Keratinocyte (primary cell): Measurements from ENCODE around the gene ZDHHC18. TPM values are rescaled to one million over a fixed set of nuclear protein-coding genes. Genes with fewer than 3 reads are reported as not detected.

Experiments used
- DNase-seq: peaks from one replicate; pipeline ENCODE4 v3.0.0-alpha.2; 2011; ENCODE audit warnings: low read depth, missing footprints, low spot score
- FAIRE-seq: peaks from 2 replicates; lab custom pipeline; 2011; peaks lifted over from hg19 to GRCh38; lab: Jason Lieb, UNC
- H2AFZ ChIP-seq: 2 replicates; pipeline ENCODE4 v1.6.0; 2012; ENCODE audit warnings: low read length, control low read depth, inconsistent platforms; ENCODE audit not compliant: control insufficient read depth
- H3K27ac ChIP-seq: 2 replicates; pipeline ENCODE4 v1.5.1; 2011; ENCODE audit warnings: low read length; ENCODE audit not compliant: control insufficient read depth, insufficient read depth
- H3K27me3 ChIP-seq: 3 replicates; pipeline ENCODE4 v1.6.0; 2011; ENCODE audit warnings: low read length; ENCODE audit not compliant: control insufficient read depth, insufficient read depth; ENCODE audit errors: extremely low read depth
- H3K36me3 ChIP-seq, 2 experiments: 2 replicates in 1 of 2; 3 replicates in 1 of 2; pipeline ENCODE4 v1.5.1; 2011; ENCODE audit warnings: low read length in 2 of 2, mild to moderate bottlenecking in 1 of 2; ENCODE audit not compliant: control insufficient read depth in 2 of 2, insufficient read depth in 2 of 2; ENCODE audit errors: extremely low read depth in 1 of 2
- H3K4me1 ChIP-seq: 3 replicates; pipeline ENCODE4 v1.5.1; 2011; ENCODE audit warnings: low read length; ENCODE audit not compliant: control insufficient read depth, insufficient read depth; ENCODE audit errors: extremely low read depth
- H3K4me2 ChIP-seq: 3 replicates; pipeline ENCODE4 v1.6.0; 2011; ENCODE audit warnings: low read depth, low read length; ENCODE audit not compliant: control insufficient read depth, insufficient read depth; ENCODE audit errors: extremely low read depth
- H3K4me3 ChIP-seq, 3 experiments: fragments of 200-600 bp in 1 of 3; sonication (generic) in 1 of 3; 2 replicates in 2 of 3; 3 replicates in 1 of 3; pipeline ENCODE4 v1.5.1; 2011 to 2016; ENCODE audit warnings: low read length in 3 of 3, mild to moderate bottlenecking in 3 of 3, control low read depth in 2 of 3, inconsistent platforms in 1 of 3, low read depth in 1 of 3, mixed read lengths in 1 of 3, mixed run types in 1 of 3, moderate library complexity in 1 of 3; ENCODE audit not compliant: control insufficient read depth in 2 of 3, insufficient read depth in 2 of 3; ENCODE audit errors: extremely low read depth in 1 of 3
- H3K79me2 ChIP-seq: 2 replicates; pipeline ENCODE4 v1.6.0; 2012; ENCODE audit warnings: low read length; ENCODE audit not compliant: control insufficient read depth, insufficient read depth
- H3K9ac ChIP-seq: 3 replicates; pipeline ENCODE4 v1.6.0; 2011; ENCODE audit warnings: low read length; ENCODE audit not compliant: control insufficient read depth, insufficient read depth; ENCODE audit errors: extremely low read depth
- H3K9me1 ChIP-seq: 3 replicates; pipeline ENCODE4 v1.6.0; 2011; ENCODE audit warnings: low read length; ENCODE audit not compliant: control insufficient read depth, insufficient read depth; ENCODE audit errors: extremely low read depth
- H3K9me3 ChIP-seq: 2 replicates; pipeline ENCODE4 v1.5.1; 2012; ENCODE audit warnings: low read depth, low read length; ENCODE audit not compliant: control insufficient read depth
- H4K20me1 ChIP-seq: 3 replicates; pipeline ENCODE4 v1.6.0; 2011; ENCODE audit warnings: low read length; ENCODE audit not compliant: control insufficient read depth, insufficient read depth; ENCODE audit errors: extremely low read depth
- EZH2 ChIP-seq: IDR thresholded peaks from one replicate; pipeline ENCODE4 v1.6.1; 2012; ENCODE audit warnings: inconsistent platforms, mild to moderate bottlenecking, low read length, moderate library complexity
- dilution Hi-C: fragments of 300-500 bp; cut with MboI; formaldehyde crosslinking; loops from one replicate; pipeline ENCODE4 v1.7.0; 2020; ENCODE audit warnings: low sequenced_read_pairs; ENCODE audit not compliant: extremely low pct_ligation_motif_present
- polyA plus RNA-seq, 5 experiments: library from polyadenylated mRNA; depleted of rRNA in 3 of 5; stranded (reverse) in 3 of 5; stranded (forward) in 1 of 5; unstranded in 1 of 5; fragments of >200 nt; gene quantifications; 1 replicate in 1 of 5; 2 replicates in 3 of 5; 3 replicates in 1 of 5; pipeline versions ENCODE4 v1.2.1 to v1.2.3, GENCODE V29; 2011 to 2012; ENCODE audit warnings: missing spikeins in 2 of 5, low read depth in 1 of 5, low replicate concordance in 1 of 5
- TF ChIP-seq, protein P1 (sequence below), 3 experiments: IDR thresholded peaks in 1 of 3; conservative IDR thresholded peaks in 1 of 3; optimal IDR thresholded peaks in 1 of 3; 2 replicates in 2 of 3; 3 replicates in 1 of 3; pipeline versions ENCODE3 to v1.5.1; 2011; ENCODE audit warnings: low read length in 3 of 3, mild to moderate bottlenecking in 3 of 3, moderate library complexity in 2 of 3, control low read depth in 1 of 3, inconsistent platforms in 1 of 3; ENCODE audit not compliant: insufficient read depth in 2 of 3; ENCODE audit errors: extremely low read depth in 1 of 3

Gene ZDHHC18
- polyA plus RNA-seq, 1 donor (not counting 4 experiments of a cell fraction or from before 2014, with no cell fraction given): 18.1 TPM

DNA sequence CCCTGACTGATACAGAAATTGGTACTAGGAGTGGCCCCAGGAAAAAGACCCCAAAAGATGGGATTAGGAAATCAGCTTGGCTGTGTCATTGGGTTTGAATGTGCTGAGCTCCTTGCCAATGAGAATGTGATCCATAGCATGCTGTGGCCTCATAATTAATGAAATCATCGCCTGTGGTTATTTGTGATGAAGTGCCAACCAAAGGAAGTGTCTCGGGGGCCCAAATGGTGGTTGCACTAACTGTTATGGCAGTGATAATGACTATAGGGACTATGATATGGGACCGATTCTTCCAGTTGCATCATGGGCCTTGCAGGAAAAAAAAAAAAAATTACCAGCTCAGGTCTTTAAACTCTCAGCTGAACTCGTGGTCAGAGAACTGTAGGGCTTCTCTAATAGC lies 15.4 kb upstream of the ZDHHC18 start:
- H3K9me3 ChIP-seq: no peaks in the 10 kb centered on the region
- H3K27ac ChIP-seq: no peak overlapping the region
- no peaks in the 10 kb centered on the region for H3K9me1 ChIP-seq
- DNase-seq (no peak), FAIRE-seq (no peak)
- dilution Hi-C loops: no loop called here
- H3K79me2 ChIP-seq: no peaks in the 10 kb centered on the region
- H3K36me3 ChIP-seq: no peaks in the 10 kb centered on the region
- H3K4me1 ChIP-seq: no peaks in the 10 kb centered on the region
- H2AFZ ChIP-seq: no peak overlapping the region
- no peaks in the 10 kb centered on the region for H4K20me1 ChIP-seq
- no peak for TF ChIP-seq EZH2
- TF ChIP-seq, protein P1, sequence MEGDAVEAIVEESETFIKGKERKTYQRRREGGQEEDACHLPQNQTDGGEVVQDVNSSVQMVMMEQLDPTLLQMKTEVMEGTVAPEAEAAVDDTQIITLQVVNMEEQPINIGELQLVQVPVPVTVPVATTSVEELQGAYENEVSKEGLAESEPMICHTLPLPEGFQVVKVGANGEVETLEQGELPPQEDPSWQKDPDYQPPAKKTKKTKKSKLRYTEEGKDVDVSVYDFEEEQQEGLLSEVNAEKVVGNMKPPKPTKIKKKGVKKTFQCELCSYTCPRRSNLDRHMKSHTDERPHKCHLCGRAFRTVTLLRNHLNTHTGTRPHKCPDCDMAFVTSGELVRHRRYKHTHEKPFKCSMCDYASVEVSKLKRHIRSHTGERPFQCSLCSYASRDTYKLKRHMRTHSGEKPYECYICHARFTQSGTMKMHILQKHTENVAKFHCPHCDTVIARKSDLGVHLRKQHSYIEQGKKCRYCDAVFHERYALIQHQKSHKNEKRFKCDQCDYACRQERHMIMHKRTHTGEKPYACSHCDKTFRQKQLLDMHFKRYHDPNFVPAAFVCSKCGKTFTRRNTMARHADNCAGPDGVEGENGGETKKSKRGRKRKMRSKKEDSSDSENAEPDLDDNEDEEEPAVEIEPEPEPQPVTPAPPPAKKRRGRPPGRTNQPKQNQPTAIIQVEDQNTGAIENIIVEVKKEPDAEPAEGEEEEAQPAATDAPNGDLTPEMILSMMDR (optimal IDR thresholded peaks at IDR 0.05 in 1 of 3, IDR thresholded peaks at IDR 0.05 in 1 of 3, conservative IDR thresholded peaks at IDR 0.05 in 1 of 3; ENCODE audit: extremely low read depth in 1 of 3, insufficient read depth in 2 of 3, low read length in 3 of 3): no peak
- no peaks in the 10 kb centered on the region for H3K27me3 ChIP-seq
- H3K4me3 ChIP-seq: no peak overlapping the region
- H3K4me2 ChIP-seq: no peak overlapping the region
- H3K9ac ChIP-seq: no peak overlapping the region

DNA sequence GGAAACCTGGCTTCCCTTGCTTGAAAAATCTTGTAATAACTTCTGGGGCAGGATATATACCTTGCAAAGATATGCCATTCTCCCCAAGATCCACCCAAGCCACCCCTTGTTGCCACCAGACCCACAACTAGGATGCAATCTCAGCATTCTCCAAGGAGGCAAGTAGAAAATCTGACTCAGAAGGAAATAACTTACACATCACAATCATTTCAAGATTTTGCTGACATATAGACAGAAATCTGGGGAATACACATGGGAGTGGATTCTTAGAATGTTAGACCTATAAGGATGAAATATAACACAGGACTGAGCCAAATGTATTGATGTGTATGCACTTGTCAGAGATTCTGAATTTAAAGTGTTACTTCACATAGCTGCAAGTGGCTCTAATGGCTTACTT lies 14.8 kb upstream of the ZDHHC18 start:
- Histone ChIP-seq H3K9me3 (no peaks in the 10 kb centered on the region), H2AFZ (no peak overlapping the region), H3K27me3 (no peaks in the 10 kb centered on the region), H3K9ac (no peak overlapping the region), H3K4me3 (no peak overlapping the region), H3K4me1 (no peaks in the 10 kb centered on the region), H3K27ac (no peak overlapping the region), H3K4me2 (no peak overlapping the region), H3K9me1 (no peaks in the 10 kb centered on the region), H3K36me3 (no peaks in the 10 kb centered on the region), H3K79me2 (no peaks in the 10 kb centered on the region), H4K20me1 (no peaks in the 10 kb centered on the region)
- dilution Hi-C loops: no loop called here
- DNase-seq (no peak), FAIRE-seq (no peak)
- no peak for TF ChIP-seq EZH2
- TF ChIP-seq, protein P1 (optimal IDR thresholded peaks at IDR 0.05 in 1 of 3, IDR thresholded peaks at IDR 0.05 in 1 of 3, conservative IDR thresholded peaks at IDR 0.05 in 1 of 3; ENCODE audit: extremely low read depth in 1 of 3, insufficient read depth in 2 of 3, low read length in 3 of 3): no peak
